Measurements from ENCODE around the gene FARS2.
A peak's percentile ranks its signal among the peaks of the same experiment; 100 is the strongest.

Gene FARS2

GRCh38 chr6:5287205-5287965, 26.1 kb downstream of the FARS2 start:
- no peak for DNase-seq

DNA sequence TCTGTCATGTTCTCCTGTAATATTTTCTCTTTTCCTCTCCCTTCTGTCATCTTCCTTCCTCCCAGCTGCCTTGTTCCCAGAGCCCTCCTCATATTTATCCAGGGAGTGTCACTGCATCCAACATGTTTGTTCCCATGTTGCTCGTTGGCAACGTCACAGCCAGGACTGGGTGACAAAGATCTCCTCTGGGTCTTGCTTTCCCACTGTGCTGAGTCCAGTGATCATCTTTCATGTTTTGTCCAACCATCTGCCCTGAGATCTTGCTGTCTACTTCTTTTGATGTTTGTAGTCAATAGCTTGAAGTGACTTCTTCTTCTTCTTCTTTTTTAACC, 26.6 kb downstream of the FARS2 start:
- DNase-seq, result no peak

DNA sequence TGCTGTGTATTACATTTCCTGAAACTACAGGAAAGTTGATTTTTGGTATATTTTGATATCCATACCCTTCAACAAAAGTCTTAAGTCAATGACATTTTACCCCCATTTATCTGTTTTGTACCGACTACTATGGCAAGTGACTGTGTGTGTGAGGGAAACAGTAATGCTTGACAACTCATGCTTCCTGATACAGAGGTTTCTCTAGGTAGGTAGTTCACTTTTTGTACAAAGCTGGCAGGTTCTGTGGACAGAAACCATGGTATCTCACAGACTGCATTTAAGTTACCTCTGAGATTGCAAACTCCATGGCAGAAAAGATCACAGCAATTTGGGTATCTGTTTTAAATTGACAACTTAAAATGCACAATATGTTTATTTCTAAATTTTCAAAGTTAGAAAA, 28.8 kb downstream of the FARS2 start:
- DNase-seq, result no peak

- no peak for DNase-seq
Observed at GRCh38 chr6:5290500-5290899, 29.2 kb downstream of the FARS2 start.

DNA sequence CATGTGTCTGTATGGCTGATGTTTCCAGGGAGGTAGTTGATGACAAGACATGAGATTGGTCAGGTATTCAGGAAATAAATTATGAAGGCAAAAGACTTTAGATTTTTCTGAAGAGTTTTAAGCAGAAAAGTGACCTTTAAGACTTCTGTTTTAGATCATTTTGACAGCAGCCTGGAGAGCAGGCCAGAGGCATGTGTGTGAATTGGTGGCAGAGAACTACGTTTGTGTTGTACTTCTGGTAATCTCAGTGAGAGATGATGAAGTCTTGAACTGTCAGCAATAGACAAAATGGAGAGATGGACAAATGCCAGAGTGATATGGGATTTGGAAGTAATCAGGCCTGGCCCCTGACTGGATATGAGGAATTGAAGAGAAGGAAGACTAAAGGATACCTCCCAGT, 30.8 kb downstream of the FARS2 start:
- DNase-seq, result no peak

GRCh38 chr6:5293692-5294091, 32.4 kb downstream of the FARS2 start:
- DNase-seq, result no peak

- DNase-seq, result no peak
Observed at GRCh38 chr6:5294392-5295211, 33.3 kb downstream of the FARS2 start.

DNA sequence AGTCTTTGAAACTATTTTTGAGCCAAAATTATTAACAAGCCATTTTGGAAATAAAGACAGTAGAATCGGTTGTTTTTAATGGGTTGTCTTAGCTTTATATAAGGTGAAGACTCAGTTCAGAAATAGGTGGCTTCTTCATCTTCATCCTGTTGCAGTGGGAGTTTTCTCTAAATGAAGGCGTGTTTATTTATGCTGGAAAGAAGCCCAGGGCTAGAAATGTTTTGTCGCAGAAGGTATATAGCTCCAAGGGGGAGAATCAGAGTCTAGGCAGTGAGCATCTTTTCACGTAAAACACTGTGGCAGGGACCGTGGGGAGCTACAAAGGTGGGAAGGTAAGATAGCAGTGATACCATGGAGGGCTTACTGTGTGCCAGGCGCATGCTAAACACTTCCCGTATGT, 34.3 kb downstream of the FARS2 start:
- no peak for DNase-seq

GRCh38 chr6:5300206-5300764, 39.0 kb downstream of the FARS2 start:
- no peak for DNase-seq

GRCh38 chr6:5302220-5302946, 41.1 kb downstream of the FARS2 start:
- no peak for DNase-seq

DNA sequence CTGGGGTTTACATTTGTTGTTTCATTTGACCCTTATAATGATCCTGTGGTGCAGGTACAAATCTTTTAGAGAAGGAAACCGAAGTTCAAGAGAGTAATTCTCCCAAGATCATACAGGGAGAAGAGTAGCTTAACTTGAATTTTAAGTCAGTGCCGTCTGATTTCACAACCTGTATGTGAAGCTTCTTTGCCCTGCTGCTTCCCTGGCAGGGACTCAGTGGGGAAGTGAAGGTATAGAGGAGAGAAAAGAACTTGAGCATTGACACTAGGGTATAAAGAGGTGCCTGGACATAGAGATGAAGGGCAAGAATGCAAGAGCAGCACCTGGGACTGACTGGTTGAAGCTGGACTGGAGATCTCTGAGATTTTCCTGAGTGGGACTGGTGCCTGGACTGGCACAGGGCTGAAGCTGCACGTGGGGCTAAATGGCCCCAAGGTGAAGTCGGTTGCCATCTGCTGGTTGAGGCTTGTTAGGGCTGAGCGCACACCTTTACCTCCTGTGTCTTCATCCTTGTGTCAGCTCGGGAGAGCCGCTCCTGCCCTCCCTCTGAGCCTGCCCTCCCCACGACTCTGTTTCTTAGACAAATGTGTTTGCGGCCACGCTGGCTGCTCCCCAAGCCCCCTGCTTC, 41.8 kb downstream of the FARS2 start:
- peak; percentile 64 for DNase-seq

GRCh38 chr6:5303682-5304081, 42.4 kb downstream of the FARS2 start:
- no peak for DNase-seq

DNA sequence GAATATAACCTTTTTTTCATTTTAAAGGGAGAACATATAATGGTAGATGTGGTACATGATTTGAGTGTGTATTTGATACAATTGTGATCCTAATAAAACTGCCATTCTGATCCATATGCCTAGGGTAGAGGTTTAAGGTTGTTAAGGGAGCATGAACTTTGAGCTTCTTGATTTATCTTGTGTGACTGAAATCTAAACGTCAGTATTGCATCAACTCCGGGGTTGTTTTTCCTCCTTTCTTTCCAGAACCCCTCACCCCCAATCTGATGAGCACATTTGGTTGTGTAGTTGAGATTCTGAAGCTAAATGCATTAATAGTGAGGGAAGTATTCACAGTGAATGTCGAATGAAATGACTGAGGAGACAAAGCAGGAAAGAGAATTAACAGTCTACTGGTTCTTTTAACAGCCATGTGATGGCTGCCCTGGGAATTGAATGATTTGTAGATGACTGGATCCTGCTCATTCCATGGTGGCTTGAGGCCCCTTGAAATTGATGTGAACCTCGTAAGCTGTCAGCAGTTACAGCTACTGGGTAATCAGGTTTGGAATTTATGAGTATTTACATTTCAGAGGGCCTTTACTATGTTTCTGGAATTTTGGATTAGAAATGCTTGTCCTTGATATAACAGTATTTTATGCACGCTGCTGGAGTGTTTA, 44.8 kb downstream of the FARS2 start:
- no peak for DNase-seq

- no peak for DNase-seq
Observed at GRCh38 chr6:5307058-5307457, 45.7 kb downstream of the FARS2 start.

DNA sequence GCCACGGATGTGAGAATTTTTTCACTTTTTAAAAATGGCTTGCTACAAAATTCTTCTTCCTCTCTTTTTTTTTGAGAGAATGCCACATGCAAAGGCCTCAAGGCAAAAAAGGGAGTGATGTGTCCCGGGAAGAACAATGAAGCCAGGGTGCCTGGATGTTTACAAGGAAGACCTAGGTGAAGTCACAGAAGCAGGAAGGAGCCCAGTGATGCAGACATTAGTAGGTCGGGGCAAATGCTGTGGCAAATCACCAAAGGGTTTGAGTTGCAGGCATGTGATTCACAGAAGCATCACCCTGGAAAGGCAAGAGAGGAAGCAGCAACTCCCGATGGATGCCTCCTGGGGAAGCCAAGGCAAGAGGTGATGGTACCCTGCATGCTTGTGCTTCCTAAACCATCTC, 46.8 kb downstream of the FARS2 start:
- DNase-seq, result no peak

GRCh38 chr6:5314191-5314865, 53.0 kb downstream of the FARS2 start:
- DNase-seq, result no peak

DNA sequence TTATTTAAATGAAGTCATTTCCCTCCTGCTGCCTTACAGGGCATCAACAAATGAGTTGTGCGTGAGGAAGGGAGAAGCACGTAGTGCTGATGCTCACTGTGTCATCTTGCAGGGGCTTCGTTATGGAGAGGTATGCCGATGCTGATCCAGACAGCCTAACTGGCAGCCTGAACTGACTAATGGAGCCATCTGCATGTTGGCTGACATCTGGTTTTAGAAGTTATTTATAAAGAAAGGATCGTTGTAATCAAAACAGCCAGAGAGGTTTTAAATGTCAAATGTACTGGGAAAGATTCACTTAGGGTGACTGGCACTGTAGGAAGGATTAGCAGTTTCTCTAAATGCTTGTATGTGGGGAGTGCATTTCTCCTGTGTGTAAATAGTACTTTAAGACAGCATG, 54.6 kb downstream of the FARS2 start:
- no peak for DNase-seq

DNA sequence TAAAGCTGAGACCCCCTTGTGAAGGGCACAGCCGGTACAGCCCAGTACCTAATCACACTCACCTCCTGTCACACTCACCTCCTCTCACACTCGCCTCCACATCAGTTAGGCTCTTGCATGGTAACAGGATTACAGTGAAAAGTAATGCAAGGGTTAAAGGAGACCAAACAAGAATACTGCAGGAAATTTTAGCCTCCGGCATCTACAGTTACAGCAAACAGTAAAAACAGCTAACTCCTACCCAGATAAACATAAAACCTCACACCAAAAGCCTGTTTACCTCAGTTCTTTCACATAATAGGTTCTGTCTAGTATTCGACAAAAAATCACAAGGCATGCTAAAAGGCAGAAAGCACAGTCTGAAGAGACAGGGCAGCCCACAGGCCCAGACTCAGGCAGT, 55.6 kb downstream of the FARS2 start:
- DNase-seq, result no peak

DNA sequence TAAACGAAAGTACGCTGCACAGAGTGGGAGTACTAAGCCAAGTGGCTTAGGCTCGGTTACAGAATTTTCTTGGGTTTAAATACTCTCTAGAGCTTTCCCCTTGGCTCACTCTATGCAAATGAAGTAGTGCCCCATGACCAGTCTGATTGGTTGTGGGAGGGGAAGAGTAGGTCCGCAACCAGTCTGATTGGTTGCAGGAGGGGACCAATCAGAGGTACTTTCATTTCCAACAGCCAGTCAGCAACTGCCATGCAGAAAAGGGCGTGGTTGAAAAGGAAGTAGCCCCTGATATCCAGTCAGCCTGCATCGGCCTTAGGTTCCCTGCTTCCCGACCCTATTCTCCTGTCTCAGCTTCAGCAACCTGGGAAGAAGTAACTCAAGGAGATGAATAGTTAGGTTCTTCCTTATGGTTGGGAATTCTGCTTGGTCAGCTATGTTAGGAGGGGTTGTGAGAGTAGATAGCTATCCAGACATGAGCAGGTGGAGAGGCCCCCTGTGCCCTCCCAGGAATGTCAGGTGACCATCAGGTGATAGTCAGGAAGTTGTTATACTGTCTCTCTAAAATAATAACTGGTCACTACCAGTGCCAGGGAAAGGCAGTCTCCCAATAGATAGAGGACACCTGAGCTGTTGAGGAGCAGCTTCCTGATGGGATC, 57.4 kb downstream of the FARS2 start:
- no peak for DNase-seq

- no peak for DNase-seq
Observed at GRCh38 chr6:5323979-5324378, 62.7 kb downstream of the FARS2 start.

DNA sequence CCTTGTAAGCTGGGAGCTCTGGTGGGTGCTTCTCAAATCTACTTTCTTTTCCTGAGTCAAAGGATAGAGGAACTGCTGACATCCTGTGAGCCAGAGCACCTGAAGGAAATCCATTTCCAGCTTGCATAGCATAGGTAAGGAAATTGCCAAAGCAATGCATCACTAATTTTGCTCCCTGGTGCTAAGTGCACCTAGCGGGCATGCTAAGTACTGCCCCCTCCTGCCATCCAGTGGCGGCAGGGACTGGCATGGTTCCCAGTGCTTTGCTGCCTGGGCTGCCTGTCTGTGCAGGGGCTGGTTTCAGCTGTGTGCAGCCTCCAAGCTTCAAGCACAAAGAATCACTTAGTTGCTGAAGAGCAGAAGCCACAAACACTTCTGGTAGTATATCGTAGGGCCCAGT, 63.9 kb downstream of the FARS2 start:
- no peak for DNase-seq
